Neural progenitor cell (in vitro differentiated cells): ENCODE measurements around the gene GHR. TPM values are rescaled to one million over a fixed set of nuclear protein-coding genes. Genes with fewer than 3 reads are reported as not detected.

ENCODE experiments used
- DNase-seq: peaks from one replicate; pipeline ENCODE4 v3.0.0-alpha.2; 2016; ENCODE audit warnings: low spot score
- H2AFZ ChIP-seq: fragments of 200-600 bp; sonication (generic); replicated peaks from 2 replicates; pipeline ENCODE4 v1.6.1; 2016; ENCODE audit warnings: antibody characterized with exemption
- H3F3A ChIP-seq: fragments of 200-600 bp; sonication (generic); 2 replicates; pipeline ENCODE4 v1.6.1; 2016; ENCODE audit warnings: antibody characterized with exemption, low read depth
- H3K27ac ChIP-seq: fragments of 200-600 bp; sonication (generic); 2 replicates; pipeline ENCODE4 v1.5.1; 2016; ENCODE audit warnings: mild to moderate bottlenecking
- H3K27me3 ChIP-seq: fragments of 200-600 bp; sonication (generic); 2 replicates; pipeline ENCODE4 v1.6.1; 2016; ENCODE audit warnings: mild to moderate bottlenecking, moderate library complexity
- H3K36me3 ChIP-seq: fragments of 200-600 bp; sonication (generic); 2 replicates; pipeline ENCODE4 v1.5.1; 2016
- H3K4me1 ChIP-seq: fragments of 200-600 bp; sonication (generic); 2 replicates; pipeline ENCODE4 v1.6.1; 2016; ENCODE audit warnings: mixed run types
- H3K4me2 ChIP-seq: fragments of 200-600 bp; sonication (generic); 2 replicates; pipeline ENCODE4 v1.6.1; 2016
- H3K4me3 ChIP-seq: fragments of 200-600 bp; sonication (generic); 2 replicates; pipeline ENCODE4 v1.5.1; 2016
- H3K79me2 ChIP-seq: fragments of 200-600 bp; sonication (generic); 2 replicates; pipeline ENCODE4 v1.6.1; 2016; ENCODE audit warnings: low read depth
- H3K9ac ChIP-seq: fragments of 200-600 bp; sonication (generic); 2 replicates; pipeline ENCODE4 v1.6.1; 2016
- H3K9me3 ChIP-seq: fragments of 200-600 bp; sonication (generic); 2 replicates; pipeline ENCODE4 v1.5.1; 2016; ENCODE audit warnings: low read depth
- H4K20me1 ChIP-seq: fragments of 200-600 bp; sonication (generic); 2 replicates; pipeline ENCODE4 v1.6.1; 2016; ENCODE audit warnings: low read depth
- H3K27ac Mint-ChIP-seq: 3 replicates; pipeline ENCODE4 v1.8.0; 2021; ENCODE audit warnings: mixed read lengths
- H3K27me3 Mint-ChIP-seq: 2 replicates; pipeline ENCODE4 v1.8.0; 2022; ENCODE audit warnings: low read depth, mild to moderate bottlenecking, inconsistent platforms, moderate library complexity, mixed read lengths; ENCODE audit not compliant: insufficient read depth
- H3K36me3 Mint-ChIP-seq: 3 replicates; pipeline ENCODE4 v1.8.0; 2021; ENCODE audit warnings: mixed read lengths
- H3K4me1 Mint-ChIP-seq: 3 replicates; pipeline ENCODE4 v1.8.0; 2021; ENCODE audit warnings: mixed read lengths
- H3K4me3 Mint-ChIP-seq: 3 replicates; pipeline ENCODE4 v1.8.0; 2021; ENCODE audit warnings: mild to moderate bottlenecking, moderate library complexity, mixed read lengths
- H3K9me3 Mint-ChIP-seq: 3 replicates; pipeline ENCODE4 v1.8.0; 2020; ENCODE audit warnings: mixed read lengths
- CTCF ChIP-seq: fragments of 200-600 bp; sonication (generic); IDR thresholded peaks from 2 replicates; pipeline ENCODE4 v1.5.1; 2017; ENCODE audit warnings: antibody characterized with exemption, mild to moderate bottlenecking
- EZH2 ChIP-seq: fragments of 200-600 bp; sonication (generic); IDR thresholded peaks from 2 replicates; pipeline ENCODE4 v1.6.1; 2017; ENCODE audit warnings: antibody characterized with exemption, mild to moderate bottlenecking, moderate library complexity
- EZH2phosphoT487 ChIP-seq: fragments of 200-600 bp; sonication (generic); IDR thresholded peaks from 2 replicates; pipeline ENCODE4 v1.6.1; 2017; ENCODE audit warnings: antibody characterized with exemption
- total RNA-seq: library from RNA; depleted of rRNA; stranded (reverse); fragments of >200 nt; gene quantifications from 2 replicates; pipeline ENCODE4 v1.2.3, GENCODE V29; 2015; ENCODE audit warnings: low replicate concordance

GHR gene
- total RNA-seq, 1 donor from 2014 or later: 0.07 TPM

DNA sequence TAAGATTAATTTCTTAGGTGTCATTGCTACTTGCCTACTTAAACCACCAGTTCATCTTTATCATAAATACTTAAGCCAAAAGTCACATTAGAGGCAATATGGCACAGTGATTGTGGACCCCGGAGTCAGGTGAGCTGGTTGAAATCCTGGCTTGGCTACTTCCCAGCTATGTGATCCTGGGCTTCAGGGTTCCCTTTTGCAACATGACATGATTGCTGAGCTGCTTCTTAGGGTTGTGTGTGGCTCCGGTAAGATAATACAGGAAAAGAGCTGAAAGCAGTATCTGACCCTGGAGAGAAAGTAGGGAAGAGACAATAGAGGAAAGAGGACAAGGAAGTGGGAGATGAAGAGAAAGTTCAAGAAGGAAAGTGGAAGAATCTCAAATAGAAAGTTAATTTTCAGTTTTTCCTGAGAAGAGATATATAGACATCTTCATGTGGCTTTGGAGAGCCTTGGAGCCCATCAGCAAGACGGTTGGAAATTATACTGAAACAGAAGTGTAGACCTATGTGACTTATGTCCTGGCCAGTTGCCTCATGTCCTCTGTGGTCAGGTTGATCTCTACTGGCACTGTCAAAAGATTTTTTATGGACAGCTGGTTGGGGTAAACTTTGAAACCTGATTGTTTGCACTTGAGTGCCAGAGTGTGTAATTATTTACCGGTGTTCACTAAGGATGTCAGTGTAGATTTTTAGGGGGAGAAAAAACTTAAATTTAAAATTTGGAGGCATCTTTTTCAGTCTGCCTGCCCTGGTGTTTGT lies 93.2 kb downstream of the GHR start:
- Mint-ChIP-seq H3K27ac (no peak overlapping the region), H3K9me3 (no peaks in the 10 kb centered on the region)

GRCh38 chr5:42517164-42517563 lies 93.9 kb downstream of the GHR start:
- no peak overlapping the region for H2AFZ ChIP-seq
- H3K9me3 Mint-ChIP-seq: no peaks in the 10 kb centered on the region
- H3K4me3 Mint-ChIP-seq: no peak overlapping the region

More for the DNA sequence above, 93.2 kb downstream of the GHR start:
- no peaks in the 10 kb centered on the region for H3K27me3 ChIP-seq
- TF ChIP-seq EZH2: no peak
- no peak for TF ChIP-seq EZH2phosphoT487
- no peak for TF ChIP-seq CTCF
- Mint-ChIP-seq H3K27me3 (no peaks in the 10 kb centered on the region), H3K4me3 (no peak overlapping the region), H3K36me3 (no peaks in the 10 kb centered on the region), H3K4me1 (no peaks in the 10 kb centered on the region)
- H3K9me3 ChIP-seq: no peaks in the 10 kb centered on the region
- H3K4me3 ChIP-seq: no peak overlapping the region
- no peak overlapping the region for H3K4me2 ChIP-seq
- no peak overlapping the region for H3K27ac ChIP-seq
- no peaks in the 10 kb centered on the region for H3F3A ChIP-seq
- no peaks in the 10 kb centered on the region for H3K36me3 ChIP-seq
- no peak for DNase-seq
- H3K79me2 ChIP-seq: no peaks in the 10 kb centered on the region
- no peaks in the 10 kb centered on the region for H3K4me1 ChIP-seq
- H3K9ac ChIP-seq: no peak overlapping the region
- no peaks in the 10 kb centered on the region for H4K20me1 ChIP-seq
- H2AFZ ChIP-seq: no peak overlapping the region

DNA sequence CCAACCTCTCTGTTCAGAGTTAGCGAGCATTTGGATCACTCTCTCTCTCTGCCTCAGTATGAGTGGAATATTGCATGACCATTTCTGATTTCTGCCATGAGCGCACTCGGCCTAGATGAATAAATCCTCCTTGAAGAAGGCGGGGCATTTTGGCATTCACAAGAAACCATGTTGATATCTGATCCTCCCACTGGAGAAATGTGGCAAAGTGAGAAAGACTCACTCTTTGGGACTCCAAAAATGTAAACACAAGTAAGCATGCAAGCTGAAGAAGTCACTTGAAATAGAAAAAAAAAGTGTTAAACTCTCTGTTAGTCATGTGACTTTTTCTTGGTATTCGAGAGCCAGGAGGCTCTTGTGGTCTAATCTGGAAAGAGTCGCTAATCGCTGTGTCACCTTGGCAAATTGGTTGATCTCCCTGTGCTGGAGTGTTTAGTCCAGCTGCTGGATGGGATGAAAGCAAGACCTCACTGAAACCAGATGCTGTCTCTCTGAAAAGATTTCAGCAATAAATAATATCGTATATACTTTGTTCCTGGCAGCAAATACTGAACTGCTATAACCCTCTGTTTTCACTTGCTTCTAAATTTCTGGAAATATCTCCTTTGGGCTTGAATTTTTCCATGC lies 95.5 kb downstream of the GHR start:
- H3K9me3 ChIP-seq: no peaks in the 10 kb centered on the region
- DNase-seq: no peak
- no peak overlapping the region for H3K4me2 ChIP-seq
- no peaks in the 10 kb centered on the region for H3K79me2 ChIP-seq
- no peak overlapping the region for H3K4me3 ChIP-seq
- no peak for TF ChIP-seq EZH2
- TF ChIP-seq CTCF: no peak
- no peak for TF ChIP-seq EZH2phosphoT487
- Mint-ChIP-seq H3K9me3 (no peaks in the 10 kb centered on the region), H3K27me3 (no peaks in the 10 kb centered on the region), H3K27ac (no peak overlapping the region), H3K4me3 (no peak overlapping the region), H3K36me3 (no peaks in the 10 kb centered on the region), H3K4me1 (no peaks in the 10 kb centered on the region)
- H3K36me3 ChIP-seq: no peaks in the 10 kb centered on the region
- H3F3A ChIP-seq: no peaks in the 10 kb centered on the region
- H4K20me1 ChIP-seq: no peaks in the 10 kb centered on the region
- no peaks in the 10 kb centered on the region for H3K4me1 ChIP-seq
- no peak overlapping the region for H2AFZ ChIP-seq
- H3K27ac ChIP-seq: no peak overlapping the region
- no peak overlapping the region for H3K9ac ChIP-seq
- H3K27me3 ChIP-seq: no peaks in the 10 kb centered on the region

More at GRCh38 chr5:42517164-42517563, 93.9 kb downstream of the GHR start:
- Histone ChIP-seq H4K20me1 (no peaks in the 10 kb centered on the region), H3K9ac (no peak overlapping the region), H3K79me2 (no peaks in the 10 kb centered on the region), H3K27ac (no peak overlapping the region), H3K4me3 (no peak overlapping the region), H3K36me3 (no peaks in the 10 kb centered on the region), H3K9me3 (no peaks in the 10 kb centered on the region), H3K4me2 (no peak overlapping the region), H3K27me3 (no peaks in the 10 kb centered on the region), H3F3A (no peaks in the 10 kb centered on the region), H3K4me1 (no peaks in the 10 kb centered on the region)
- TF ChIP-seq CTCF (no peak), EZH2phosphoT487 (no peak), EZH2 (no peak)
- Mint-ChIP-seq H3K36me3 (no peaks in the 10 kb centered on the region), H3K4me1 (no peaks in the 10 kb centered on the region), H3K27ac (no peak overlapping the region), H3K27me3 (no peaks in the 10 kb centered on the region)
- no peak for DNase-seq
